ENCODE measurements around the gene ZNF516. TPM values are rescaled to one million over a fixed set of nuclear protein-coding genes. Genes with fewer than 3 reads are reported as not detected.

ZNF516 gene
- total RNA-seq, 2 donors from 2014 or later = 23.1 to 23.6 TPM

DNA sequence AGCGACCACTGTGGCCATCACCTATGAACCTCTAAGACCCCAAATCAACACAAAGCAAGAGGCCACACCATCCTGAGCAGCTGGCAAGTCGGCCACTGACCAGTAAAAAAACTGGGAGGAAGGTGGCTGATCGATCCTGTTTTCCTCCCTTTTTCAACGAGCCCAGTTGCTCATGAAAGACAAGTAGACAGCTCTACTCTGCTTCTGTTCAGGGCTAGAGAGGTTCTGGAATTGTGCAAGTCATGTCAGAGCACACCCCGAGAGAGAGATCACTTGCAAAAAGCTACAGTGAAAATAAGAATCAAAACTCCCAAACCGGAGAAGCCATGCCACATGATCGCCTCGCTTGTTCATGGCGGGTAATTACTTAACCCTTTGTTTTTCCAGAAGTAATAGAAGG is 34.6 kb downstream of the ZNF516 start:
- intact Hi-C loops (cut with DNase I, micrococcal nuclease) = no loop called here
- DNase-seq (no peak), ATAC-seq (no peak)

DNA sequence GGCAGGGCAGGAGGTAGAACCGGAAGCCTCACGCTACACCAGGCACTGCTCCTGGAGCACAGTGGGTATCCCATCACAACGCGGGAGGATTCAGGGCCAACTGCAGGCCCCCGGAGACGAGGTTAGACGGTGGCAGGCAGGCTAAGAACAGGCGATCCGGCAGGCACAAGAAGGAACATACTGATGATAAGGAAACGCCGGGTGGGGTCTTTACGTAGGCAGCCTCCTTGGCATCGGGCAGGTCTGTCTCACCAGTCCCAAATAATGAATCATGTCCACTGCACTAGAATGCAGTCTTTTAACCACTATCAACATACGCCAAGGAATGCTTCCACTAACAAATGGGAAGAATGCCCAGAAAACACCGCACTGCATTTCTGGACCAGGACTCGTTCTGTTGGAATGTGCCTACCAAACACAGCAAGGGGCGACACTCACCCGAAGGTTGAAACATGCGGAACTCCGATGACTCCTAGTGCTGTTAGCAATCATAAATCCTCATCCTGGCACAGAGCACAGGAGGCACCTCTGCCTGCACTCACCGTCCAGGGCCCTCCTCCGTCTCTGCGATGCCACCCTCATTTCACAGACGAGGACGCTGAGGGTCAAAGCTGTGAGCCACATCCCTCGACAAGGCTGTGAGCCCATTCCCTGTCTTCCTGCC is 35.2 kb downstream of the ZNF516 start:
- intact Hi-C loops (cut with DNase I, micrococcal nuclease) = no loop called here
- DNase-seq (no peak), ATAC-seq (peak; percentile 13)

DNA sequence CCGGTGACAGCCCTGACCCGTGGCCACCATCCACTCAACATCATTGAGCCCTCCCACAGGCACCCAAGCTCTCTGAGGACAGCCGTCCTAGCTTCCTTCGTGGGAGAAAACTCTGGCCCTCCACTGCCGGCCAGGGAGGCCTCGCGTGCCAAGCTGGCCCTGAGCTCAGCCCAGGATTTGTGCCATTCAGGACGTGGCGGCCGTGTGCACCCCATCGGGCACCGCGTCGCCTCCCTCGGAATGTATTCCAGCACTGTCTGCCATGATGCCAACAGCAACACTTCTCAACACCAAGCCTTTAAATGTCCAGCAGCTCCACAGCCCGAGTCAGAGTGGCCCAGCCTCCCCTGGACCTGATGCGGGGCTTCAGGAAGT is 35.7 kb downstream of the ZNF516 start:
- intact Hi-C loops (cut with DNase I, micrococcal nuclease) = no loop called here
- ATAC-seq = no peak

DNA sequence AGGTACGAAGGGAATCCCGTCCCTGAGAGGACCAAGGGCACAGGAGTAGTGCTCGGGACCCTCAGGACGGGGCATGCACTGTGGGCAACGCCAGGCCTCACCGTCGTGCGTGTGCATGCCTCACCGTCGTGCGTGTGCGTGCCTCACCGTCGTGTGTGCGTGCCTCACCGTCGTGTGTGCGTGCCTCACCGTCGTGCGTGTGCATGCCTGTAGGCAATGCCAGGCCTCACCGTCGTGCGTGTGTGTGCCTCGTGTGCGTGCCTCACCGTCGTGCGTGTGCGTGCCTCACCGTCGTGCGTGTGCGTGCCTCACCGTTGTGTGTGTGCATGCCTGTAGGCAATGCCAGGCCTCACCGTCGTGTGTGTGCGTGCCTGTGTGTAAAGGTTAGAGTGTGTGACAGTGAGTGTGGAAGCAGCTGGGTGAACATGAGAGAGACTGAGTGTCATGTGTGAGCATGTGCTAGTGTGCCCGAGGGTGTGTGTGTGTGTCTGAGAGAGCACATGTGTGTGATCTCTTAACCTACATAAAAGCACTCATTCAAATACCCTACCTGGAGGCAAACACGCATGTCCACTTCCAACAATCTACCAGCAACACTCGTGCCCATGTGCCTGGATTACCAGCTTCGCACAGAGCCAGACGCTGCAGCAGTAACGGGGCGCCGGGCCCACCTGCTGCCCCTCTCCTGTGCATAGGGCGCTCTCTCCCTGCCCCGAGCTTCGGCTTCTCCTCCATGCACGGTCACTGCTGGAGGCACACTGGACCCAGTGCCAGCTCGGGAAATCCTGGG is 36.3 kb downstream of the ZNF516 start:
- ATAC-seq (no peak), DNase-seq (no peak)
- intact Hi-C loops (cut with DNase I, micrococcal nuclease) = no loop called here

More for the DNA sequence above, 35.7 kb downstream of the ZNF516 start:
- DNase-seq = no peak

DNA sequence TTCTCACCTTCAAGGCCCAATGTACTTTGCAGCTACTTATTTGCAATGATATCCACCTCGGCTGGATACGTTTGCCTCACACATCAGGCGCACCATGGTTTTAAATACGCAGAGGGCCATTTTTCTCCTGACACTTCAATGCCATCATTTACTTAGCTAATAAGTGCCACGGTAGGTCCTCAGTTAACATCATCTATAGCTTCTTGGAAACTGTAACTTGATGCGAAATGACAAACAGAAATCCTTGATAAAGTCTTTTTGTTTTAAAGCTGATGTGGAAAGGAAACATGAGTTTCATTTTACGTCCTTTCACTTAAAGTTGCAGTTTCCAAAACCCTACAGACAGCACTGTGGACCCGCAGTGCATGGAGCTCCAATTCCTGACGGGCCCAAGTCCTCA is 37.1 kb downstream of the ZNF516 start:
- no peak for DNase-seq
- ATAC-seq = no peak

DNA sequence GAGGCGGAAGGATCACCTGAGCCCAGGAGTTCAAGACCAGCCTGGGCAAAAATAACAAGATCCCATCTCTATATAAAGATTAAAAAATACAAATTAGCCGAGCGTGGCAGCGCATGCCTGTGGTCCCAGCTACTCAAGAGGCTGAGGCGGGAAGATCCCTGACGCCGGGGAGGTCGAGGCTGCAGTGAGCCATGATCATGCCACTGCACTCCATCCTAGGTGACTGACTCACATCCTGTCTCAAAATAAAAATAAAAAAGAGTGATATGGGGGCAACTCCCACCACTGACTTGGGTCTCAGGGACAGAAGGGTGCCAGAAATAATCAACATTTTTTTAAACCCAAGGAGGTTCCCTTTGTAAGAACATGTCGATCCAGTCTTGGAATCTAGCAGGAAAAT is 37.6 kb downstream of the ZNF516 start:
- no peak for ATAC-seq
- intact Hi-C loops (cut with DNase I, micrococcal nuclease) = no loop called here
- no peak for DNase-seq

More for the DNA sequence above, 37.1 kb downstream of the ZNF516 start:
- intact Hi-C loops (cut with DNase I, micrococcal nuclease) = no loop called here

DNA sequence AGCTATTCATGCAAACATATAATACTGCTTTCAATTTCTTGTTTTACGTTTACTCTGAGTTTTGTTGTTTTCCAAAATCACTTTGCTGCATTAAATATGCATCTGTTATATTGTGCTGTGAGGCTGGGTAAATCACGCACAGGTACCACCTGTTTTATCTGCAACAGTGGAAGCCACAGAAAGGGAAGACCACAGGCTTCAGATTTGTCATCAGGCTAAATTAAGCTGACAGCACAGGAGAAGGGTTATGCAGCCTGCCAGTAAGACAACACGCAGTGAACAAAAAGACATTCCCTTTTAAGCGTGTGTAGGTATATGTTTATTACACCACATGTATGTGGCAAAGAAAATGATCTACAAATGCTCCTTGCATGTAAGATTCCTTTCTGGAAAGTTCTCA is 38.2 kb downstream of the ZNF516 start:
- ATAC-seq = no peak
- intact Hi-C loops (cut with DNase I, micrococcal nuclease) = no loop called here

DNA sequence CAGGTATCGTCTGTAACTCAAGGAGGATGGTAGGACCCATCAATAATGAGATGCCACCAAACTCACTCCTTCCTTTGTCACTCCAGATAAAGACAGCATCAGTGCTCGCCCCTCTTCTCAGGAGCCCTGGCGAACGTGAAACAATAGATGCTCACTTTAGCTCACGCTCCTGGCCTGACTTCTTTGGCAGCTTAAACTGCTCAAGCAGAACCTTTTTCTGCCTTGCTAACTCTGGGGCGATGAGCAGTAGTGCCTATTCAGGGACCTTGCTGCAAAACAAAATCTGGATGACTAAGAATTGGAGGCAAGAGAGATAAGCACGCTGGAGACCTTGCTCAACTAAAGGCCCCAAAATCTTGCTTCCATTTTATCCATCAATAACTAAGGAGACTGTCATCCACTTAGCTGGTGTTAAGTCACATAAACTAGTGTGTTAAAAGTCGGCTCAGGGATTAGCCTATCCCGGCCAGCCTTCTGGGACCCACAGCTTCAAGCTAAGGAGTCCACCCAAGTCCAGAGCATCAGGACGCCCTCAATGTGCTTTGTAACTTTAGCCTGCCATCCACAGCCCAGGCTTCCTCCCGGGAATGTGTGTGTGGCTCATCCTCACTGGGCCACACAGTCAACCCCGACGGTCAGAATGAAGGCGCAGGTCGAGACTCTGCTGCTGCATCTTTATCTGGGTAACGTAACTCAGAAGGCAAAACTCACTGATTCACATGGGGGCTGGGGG is 38.9 kb downstream of the ZNF516 start:
- intact Hi-C loops (cut with DNase I, micrococcal nuclease) = no loop called here
- DNase-seq (peak in 1 of 2 donors; percentile 4), ATAC-seq (no peak)

More for the DNA sequence above, 38.2 kb downstream of the ZNF516 start:
- DNase-seq = no peak

DNA sequence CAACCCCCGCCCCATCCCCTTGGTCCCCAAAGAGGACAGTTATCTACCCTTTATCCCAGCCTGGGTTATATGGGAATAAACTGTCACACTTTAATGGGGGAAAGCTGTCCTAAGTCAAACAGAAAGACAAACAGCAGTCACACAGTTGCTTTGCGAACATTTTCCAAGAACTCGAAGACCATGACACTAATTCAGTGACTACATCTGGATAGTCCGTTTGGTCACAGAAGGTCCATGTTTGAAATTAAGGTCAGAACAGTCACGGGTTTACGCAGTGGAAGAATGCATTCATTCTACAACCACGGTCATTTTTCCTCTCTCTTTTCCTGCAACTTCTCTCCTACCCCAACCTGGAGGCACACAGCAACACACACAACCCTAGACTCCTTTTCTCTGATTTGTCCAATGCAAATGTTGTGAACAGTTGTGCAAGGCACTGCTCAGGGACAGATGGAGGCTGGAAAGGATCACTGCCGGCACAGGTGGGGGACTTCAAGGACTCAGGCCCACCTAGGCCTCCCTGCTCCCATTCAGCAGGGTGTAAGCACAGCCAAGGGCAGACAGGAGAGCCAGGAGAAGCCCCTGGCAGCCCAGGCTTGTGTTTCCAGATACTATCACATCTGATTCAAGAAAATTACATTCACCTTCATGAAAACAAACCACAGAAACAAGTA is 39.9 kb downstream of the ZNF516 start:
- DNase-seq = no peak
- no peak for ATAC-seq
- intact Hi-C loops (cut with DNase I, micrococcal nuclease) = no loop called here

DNA sequence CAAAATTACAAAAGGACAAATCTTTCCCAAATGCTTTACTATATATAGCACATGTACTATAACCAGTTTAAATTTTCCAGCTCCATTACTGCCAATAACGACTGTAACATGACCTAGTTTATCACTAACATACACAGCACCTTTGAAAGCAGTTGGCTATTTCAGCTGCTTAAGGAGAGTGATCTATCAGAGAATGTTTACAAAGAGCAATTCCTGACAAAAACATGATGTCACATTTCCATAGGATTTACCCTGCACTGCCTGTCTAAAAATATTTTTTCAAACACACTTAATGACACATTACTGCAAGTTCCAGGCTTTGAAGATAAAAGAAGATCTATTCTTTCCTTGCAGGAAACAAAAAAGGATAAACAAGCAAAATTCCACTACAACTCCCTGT is 40.6 kb downstream of the ZNF516 start:
- intact Hi-C loops (cut with DNase I, micrococcal nuclease) = loop anchor here in 1 of 2 donors (5.0 kb wide), 1 partner anchor 33 kb away; no protein-coding TSS in a partner anchor
- DNase-seq (no peak), ATAC-seq (no peak)

DNA sequence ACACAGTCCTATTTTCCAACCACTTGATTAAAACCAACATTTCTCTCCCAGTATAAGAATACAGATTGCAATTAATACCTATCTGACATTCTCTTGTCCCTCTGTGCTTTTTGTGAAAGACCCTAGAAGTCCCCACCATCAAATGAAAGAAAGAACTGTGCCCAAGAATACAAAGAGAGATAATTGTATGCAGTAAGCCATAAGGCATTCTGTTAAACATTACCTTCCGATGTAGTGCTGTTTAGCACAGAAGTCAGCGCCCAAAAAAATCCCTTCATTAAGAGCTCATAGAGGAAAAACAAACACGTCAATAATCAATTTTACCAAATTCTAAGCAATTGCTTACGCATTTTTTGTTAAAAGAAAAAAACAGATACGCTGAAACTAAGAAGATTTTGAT is 41.1 kb downstream of the ZNF516 start:
- intact Hi-C loops (cut with DNase I, micrococcal nuclease) = loop anchor here in 1 of 2 donors (5.0 kb wide), 1 partner anchor 33 kb away; no protein-coding TSS in a partner anchor
- DNase-seq (no peak), ATAC-seq (no peak)

DNA sequence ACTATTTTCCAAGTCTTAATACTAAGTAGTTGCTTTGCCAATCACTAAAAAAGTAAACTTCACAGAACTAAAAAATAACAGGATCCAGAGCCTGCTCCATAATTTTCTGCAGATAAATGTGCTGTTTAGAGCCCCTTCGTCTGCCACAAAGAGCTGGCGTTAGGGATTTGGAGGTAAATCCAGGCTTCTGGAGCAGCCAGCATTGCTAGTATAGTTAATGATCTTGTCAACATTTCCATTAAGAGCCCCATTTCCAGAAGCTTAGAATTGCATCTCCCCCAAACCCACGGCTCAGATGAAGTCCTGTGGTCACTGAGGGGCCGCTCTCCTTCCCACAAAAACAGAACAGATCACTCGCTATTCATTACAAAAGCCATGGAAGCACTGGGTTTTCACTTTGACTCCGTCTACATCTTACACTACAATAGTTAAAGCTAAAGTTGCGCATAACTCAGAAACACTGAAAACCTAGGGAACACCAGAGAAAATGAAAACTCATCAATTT is 41.9 kb downstream of the ZNF516 start:
- no peak for ATAC-seq
- intact Hi-C loops (cut with DNase I, micrococcal nuclease) = loop anchor here in 1 of 2 donors (5.0 kb wide), 1 partner anchor 34 kb away; no protein-coding TSS in a partner anchor
- no peak for DNase-seq

DNA sequence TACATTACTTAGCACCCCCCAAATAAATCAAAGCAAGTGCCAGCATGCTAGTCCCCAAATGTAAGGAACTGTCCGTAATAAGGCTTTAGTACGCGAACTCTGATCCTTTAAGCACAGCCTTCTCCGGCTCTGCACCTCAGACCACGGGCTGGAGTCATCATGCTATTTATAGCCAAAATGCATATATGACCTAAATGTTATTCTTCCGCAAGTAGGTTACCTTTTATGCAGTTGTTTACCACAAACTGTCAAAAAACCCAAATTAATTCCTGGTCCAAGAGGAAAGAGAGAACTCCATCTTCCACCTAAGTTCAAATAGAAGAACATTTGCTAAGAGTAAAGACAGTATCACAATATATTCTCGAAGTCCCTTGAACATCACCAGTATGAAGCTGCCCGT is 42.7 kb downstream of the ZNF516 start:
- no peak for ATAC-seq
- no peak for DNase-seq
- intact Hi-C loops (cut with DNase I, micrococcal nuclease) = loop anchor here in 1 of 2 donors (5.0 kb wide), 1 partner anchor 35 kb away; no protein-coding TSS in a partner anchor

DNA sequence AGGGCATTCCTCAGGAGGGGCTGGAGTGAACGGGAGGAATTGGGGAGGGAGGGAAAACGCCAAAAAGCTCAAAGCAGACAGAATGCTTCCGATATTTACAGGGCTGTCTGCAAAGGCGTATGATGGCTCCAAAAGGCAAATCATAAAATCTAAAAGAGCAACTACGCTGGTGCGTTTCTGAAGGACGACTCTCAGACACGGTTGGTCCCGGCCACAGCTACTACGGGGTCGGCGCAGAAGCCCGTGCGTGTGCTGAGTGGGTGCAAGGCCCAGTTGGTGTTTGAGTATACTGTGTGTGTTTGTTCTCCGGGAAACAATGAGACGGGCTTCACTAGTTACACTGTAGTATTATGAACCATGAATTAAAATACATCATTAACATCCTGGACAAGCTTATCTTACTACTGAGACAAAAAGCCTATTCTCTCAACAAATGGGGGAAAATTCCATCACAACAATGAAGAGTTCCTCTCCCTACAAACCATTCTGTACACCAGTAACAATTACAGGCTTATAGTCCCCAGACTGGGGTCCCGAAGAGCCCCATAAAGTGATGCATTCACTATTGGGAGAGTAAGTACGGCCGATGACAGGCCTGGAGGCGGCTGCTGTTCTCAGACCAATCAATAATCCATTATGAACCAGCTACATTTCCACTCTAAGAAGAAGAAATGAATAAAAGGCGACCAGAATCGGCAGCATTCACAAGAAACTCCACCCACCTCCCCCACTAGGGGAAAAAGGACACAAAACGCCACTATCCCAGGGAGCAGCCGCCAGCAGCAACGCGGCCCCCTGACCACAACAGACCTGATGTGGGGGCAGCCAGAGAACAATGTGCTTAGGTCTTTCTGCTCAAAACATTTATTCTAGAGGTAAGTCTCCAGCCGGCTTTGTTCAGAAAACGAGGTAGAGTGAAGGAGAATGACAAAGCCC is 43.4 kb downstream of the ZNF516 start:
- intact Hi-C loops (cut with DNase I, micrococcal nuclease) = loop anchor here in 1 of 2 donors (5.0 kb wide), 1 partner anchor 36 kb away; no protein-coding TSS in a partner anchor
- ATAC-seq (peak; percentile 50), DNase-seq (peak in 1 of 2 donors; percentile 17)

DNA sequence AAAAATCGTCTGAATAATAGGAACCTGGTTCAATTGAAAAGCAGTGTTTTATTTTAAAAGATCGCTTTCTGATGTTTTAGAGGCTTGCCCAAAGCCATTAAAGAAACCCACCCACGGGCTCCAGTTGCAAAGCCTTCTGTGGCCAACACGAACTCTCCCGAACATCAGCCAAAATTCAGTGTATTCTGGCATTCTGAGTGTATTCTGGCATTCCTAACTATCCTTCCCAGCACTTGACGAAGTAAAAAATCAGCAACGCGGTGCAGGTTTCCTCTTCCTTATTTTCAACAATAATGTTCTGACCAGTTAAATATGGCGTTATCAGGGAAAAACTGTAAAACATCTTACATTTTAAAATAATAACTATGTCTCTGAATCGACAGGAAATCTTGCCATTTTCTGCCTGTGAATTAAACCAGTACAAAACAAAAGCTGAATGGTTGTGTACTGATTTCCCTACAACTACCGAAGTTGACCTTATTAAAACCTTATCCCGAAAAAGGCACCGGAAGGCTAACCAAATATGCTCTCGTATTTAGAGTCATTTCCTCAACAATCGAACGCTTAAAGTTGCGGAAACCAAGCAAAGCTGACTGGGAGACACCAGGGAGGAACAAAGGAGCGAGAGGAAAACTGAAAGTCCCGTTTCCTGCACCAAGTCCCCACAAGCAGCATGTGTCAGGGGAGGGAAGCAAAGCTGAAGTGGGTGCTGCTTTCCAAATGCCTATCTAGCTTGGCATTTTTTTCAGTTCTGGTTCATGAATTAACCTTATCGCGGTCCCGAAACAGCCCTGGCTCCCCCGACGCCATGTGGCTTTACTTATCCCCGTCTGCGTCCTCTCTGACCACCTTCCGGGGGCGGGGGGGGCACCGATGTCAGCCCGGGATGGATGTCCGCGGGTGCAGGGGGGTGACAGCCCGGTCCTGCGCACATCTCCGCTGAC is 44.3 kb downstream of the ZNF516 start:
- intact Hi-C loops (cut with DNase I, micrococcal nuclease) = loop anchor here in 1 of 2 donors (5.0 kb wide), 1 partner anchor 37 kb away; no protein-coding TSS in a partner anchor
- DNase-seq (peak in 1 of 2 donors; percentile 57), ATAC-seq (peak; percentile 76)

DNA sequence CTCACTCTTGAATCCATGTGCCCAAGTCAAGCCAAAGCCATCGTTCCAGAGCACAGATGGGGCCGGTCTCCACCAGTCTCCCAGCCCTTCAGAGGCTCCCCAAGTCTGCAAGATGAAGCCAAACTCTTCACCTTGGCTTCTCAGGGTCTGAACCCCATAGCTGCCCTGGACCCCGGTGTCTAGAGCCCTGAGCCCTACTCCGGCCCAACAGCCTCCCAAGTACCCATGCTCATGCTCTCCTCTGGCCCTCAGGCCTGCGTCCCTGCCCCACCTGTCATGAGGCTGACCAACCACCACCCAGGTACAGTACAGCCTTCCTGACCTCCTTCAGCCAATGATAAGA is 46.0 kb downstream of the ZNF516 start:
- ATAC-seq (no peak), DNase-seq (peak in 1 of 2 donors; percentile 3)
- intact Hi-C loops (cut with DNase I, micrococcal nuclease) = no loop called here

Data from left colon (tissue), 2 donors.